Hepatocyte (in vitro differentiated cells): ENCODE results near the gene DCC. TPM values are rescaled to one million over a fixed set of nuclear protein-coding genes. Genes with fewer than 3 reads are reported as not detected.

Source experiments
- DNase-seq: peaks from one replicate; pipeline ENCODE4 v3.0.0-alpha.2; 2016; ENCODE audit warnings: low spot score
- H2AFZ ChIP-seq: fragments of 200-600 bp; sonication (generic); 2 replicates; pipeline ENCODE4 v1.6.0; 2016; ENCODE audit warnings: antibody characterized with exemption, mild to moderate bottlenecking
- H3K27ac ChIP-seq: fragments of 200-600 bp; sonication (generic); 2 replicates; pipeline ENCODE4 v1.5.1; 2016; ENCODE audit warnings: mild to moderate bottlenecking
- H3K27me3 ChIP-seq: fragments of 200-600 bp; sonication (generic); 2 replicates; pipeline ENCODE4 v1.6.1; 2016
- H3K36me3 ChIP-seq: fragments of 200-600 bp; sonication (generic); replicated peaks from 2 replicates; pipeline ENCODE4 v1.5.1; 2016; ENCODE audit warnings: low read depth; ENCODE audit not compliant: insufficient read depth
- H3K4me1 ChIP-seq: fragments of 200-600 bp; sonication (generic); 2 replicates; pipeline ENCODE4 v1.5.1; 2016; ENCODE audit warnings: mild to moderate bottlenecking, moderate library complexity; ENCODE audit not compliant: insufficient read depth
- H3K4me2 ChIP-seq: fragments of 200-600 bp; sonication (generic); 2 replicates; pipeline ENCODE4 v1.6.0; 2016
- H3K4me3 ChIP-seq: fragments of 200-600 bp; sonication (generic); 2 replicates; pipeline ENCODE4 v1.5.1; 2016; ENCODE audit warnings: mild to moderate bottlenecking
- H3K79me2 ChIP-seq: fragments of 200-600 bp; sonication (generic); 2 replicates; pipeline ENCODE4 v1.6.0; 2017; ENCODE audit warnings: mild to moderate bottlenecking
- H3K9me2 ChIP-seq: fragments of 200-600 bp; sonication (generic); replicated peaks from 2 replicates; pipeline ENCODE4 v1.6.0; 2017; ENCODE audit warnings: mild to moderate bottlenecking; ENCODE audit not compliant: insufficient read depth
- H3K9me3 ChIP-seq: fragments of 200-600 bp; sonication (generic); 2 replicates; pipeline ENCODE4 v1.5.1; 2016; ENCODE audit warnings: low read depth, mild to moderate bottlenecking
- H4K20me1 ChIP-seq: fragments of 200-600 bp; sonication (generic); 2 replicates; pipeline ENCODE4 v1.6.0; 2016; ENCODE audit warnings: mild to moderate bottlenecking; ENCODE audit not compliant: insufficient read depth, poor library complexity, severe bottlenecking
- EZH2 ChIP-seq: fragments of 200-600 bp; sonication (generic); IDR thresholded peaks from 2 replicates; pipeline ENCODE4 v1.6.1; 2016; ENCODE audit warnings: antibody characterized with exemption, mild to moderate bottlenecking, borderline replicate concordance
- EZH2phosphoT487 ChIP-seq: fragments of 200-600 bp; sonication (generic); IDR thresholded peaks from one replicate; pipeline ENCODE4 v1.6.1; 2018; ENCODE audit warnings: antibody characterized with exemption, mild to moderate bottlenecking, low read depth, moderate library complexity; ENCODE audit not compliant: unreplicated experiment, severe bottlenecking
- WGBS: methylation state at CpG from one replicate; pipeline ENCODE4 v1.1.6; 2016; ENCODE audit warnings: low lambda C conversion rate; ENCODE audit errors: missing lambda C conversion rate; 5-methylcytosine and 5-hydroxymethylcytosine counted together
- polyA plus RNA-seq: library from polyadenylated mRNA; unstranded; fragments of >200 nt; fragmentation: Nextera tagmentation; extraction: Ambion mirVana; gene quantifications from 2 replicates; pipeline ENCODE4 v1.2.1, GENCODE V29; 2016
- total RNA-seq: library from RNA; depleted of rRNA; stranded (reverse); fragments of >200 nt; gene quantifications from 2 replicates; pipeline ENCODE4 v1.2.3, GENCODE V29; 2014
- TF ChIP-seq, protein P1 (sequence below): fragments of 200-600 bp; sonication (generic); IDR thresholded peaks from 2 replicates; pipeline ENCODE4 v1.5.1; 2016; ENCODE audit warnings: antibody characterized with exemption, mild to moderate bottlenecking; ENCODE audit not compliant: poor library complexity

The DCC gene
- total and polyA plus RNA-seq, 2 experiments from 2014 or later = 1.0 to 3.5 TPM

- no peaks in the 10 kb centered on the region for H3K36me3 ChIP-seq
- 80% methylated on average over 7 of the region's 7 CpGs for WGBS
- no peaks in the 10 kb centered on the region for H3K4me1 ChIP-seq
- no peak for TF ChIP-seq EZH2phosphoT487
- TF ChIP-seq, protein P1, sequence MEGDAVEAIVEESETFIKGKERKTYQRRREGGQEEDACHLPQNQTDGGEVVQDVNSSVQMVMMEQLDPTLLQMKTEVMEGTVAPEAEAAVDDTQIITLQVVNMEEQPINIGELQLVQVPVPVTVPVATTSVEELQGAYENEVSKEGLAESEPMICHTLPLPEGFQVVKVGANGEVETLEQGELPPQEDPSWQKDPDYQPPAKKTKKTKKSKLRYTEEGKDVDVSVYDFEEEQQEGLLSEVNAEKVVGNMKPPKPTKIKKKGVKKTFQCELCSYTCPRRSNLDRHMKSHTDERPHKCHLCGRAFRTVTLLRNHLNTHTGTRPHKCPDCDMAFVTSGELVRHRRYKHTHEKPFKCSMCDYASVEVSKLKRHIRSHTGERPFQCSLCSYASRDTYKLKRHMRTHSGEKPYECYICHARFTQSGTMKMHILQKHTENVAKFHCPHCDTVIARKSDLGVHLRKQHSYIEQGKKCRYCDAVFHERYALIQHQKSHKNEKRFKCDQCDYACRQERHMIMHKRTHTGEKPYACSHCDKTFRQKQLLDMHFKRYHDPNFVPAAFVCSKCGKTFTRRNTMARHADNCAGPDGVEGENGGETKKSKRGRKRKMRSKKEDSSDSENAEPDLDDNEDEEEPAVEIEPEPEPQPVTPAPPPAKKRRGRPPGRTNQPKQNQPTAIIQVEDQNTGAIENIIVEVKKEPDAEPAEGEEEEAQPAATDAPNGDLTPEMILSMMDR = no peak
- TF ChIP-seq EZH2 = no peak
- no peak overlapping the region for H3K4me3 ChIP-seq
- no peaks in the 10 kb centered on the region for H3K27me3 ChIP-seq
- no peaks in the 10 kb centered on the region for H3K9me2 ChIP-seq
- H2AFZ ChIP-seq = no peak overlapping the region
- no peak overlapping the region for H3K27ac ChIP-seq
- no peaks in the 10 kb centered on the region for H4K20me1 ChIP-seq
- no peak overlapping the region for H3K4me2 ChIP-seq
- no peaks in the 10 kb centered on the region for H3K79me2 ChIP-seq
- no peaks in the 10 kb centered on the region for H3K9me3 ChIP-seq
- no peak for DNase-seq
Observed at GRCh38 chr18:53521068-53521467, 1181.1 kb downstream of the DCC start.

- Histone ChIP-seq H3K27ac (no peak overlapping the region), H4K20me1 (no peaks in the 10 kb centered on the region), H3K79me2 (no peaks in the 10 kb centered on the region), H3K4me2 (no peak overlapping the region), H3K36me3 (no peaks in the 10 kb centered on the region), H3K9me2 (no peaks in the 10 kb centered on the region), H2AFZ (no peak overlapping the region), H3K4me1 (no peaks in the 10 kb centered on the region), H3K9me3 (no peaks in the 10 kb centered on the region), H3K27me3 (no peaks in the 10 kb centered on the region), H3K4me3 (no peak overlapping the region)
- DNase-seq = no peak
- WGBS = 57% methylated on average over 4 of the region's 4 CpGs
- TF ChIP-seq, protein P1 = no peak
- TF ChIP-seq EZH2phosphoT487 (no peak), EZH2 (no peak)
Observed at GRCh38 chr18:53526101-53526870, 1186.3 kb downstream of the DCC start.

- 95% methylated on average over 2 of the region's 2 CpGs for WGBS
Observed at GRCh38 chr18:53527365-53527764, 1187.4 kb downstream of the DCC start.

More at GRCh38 chr18:53527365-53527764, 1187.4 kb downstream of the DCC start:
- Histone ChIP-seq H3K4me1 (no peaks in the 10 kb centered on the region), H3K36me3 (no peaks in the 10 kb centered on the region), H3K9me3 (no peaks in the 10 kb centered on the region), H3K4me2 (no peak overlapping the region), H3K9me2 (no peaks in the 10 kb centered on the region), H4K20me1 (no peaks in the 10 kb centered on the region), H3K4me3 (no peak overlapping the region), H3K27ac (no peak overlapping the region), H3K27me3 (no peaks in the 10 kb centered on the region), H2AFZ (no peak overlapping the region), H3K79me2 (no peaks in the 10 kb centered on the region)
- no peak for DNase-seq
- TF ChIP-seq EZH2 = no peak
- TF ChIP-seq EZH2phosphoT487 = no peak
- TF ChIP-seq, protein P1 = no peak
